Neuronal stem cell (in vitro differentiated cells): ENCODE data around the gene DPYSL5. TPM values are rescaled to one million over a fixed set of nuclear protein-coding genes. Genes with fewer than 3 reads are reported as not detected.

Source experiments
- DNase-seq: peaks from one replicate; pipeline ENCODE4 v3.0.0-alpha.2; 2013; ENCODE audit warnings: low spot score
- H2AFZ ChIP-seq: one replicate; pipeline ENCODE4 v1.6.1; 2013; ENCODE audit warnings: mild to moderate bottlenecking, low read length, inconsistent platforms
- H2AK5ac ChIP-seq: 2 replicates; pipeline ENCODE4 v1.6.1; 2013; ENCODE audit warnings: low read depth, mild to moderate bottlenecking, inconsistent platforms, low read length, moderate library complexity, mixed read lengths
- H2BK120ac ChIP-seq: 2 replicates; pipeline ENCODE4 v1.6.1; 2013; ENCODE audit warnings: low read depth, mild to moderate bottlenecking, inconsistent platforms, low read length, moderate library complexity, mixed read lengths
- H2BK12ac ChIP-seq: one replicate; pipeline ENCODE4 v1.6.1; 2013; ENCODE audit warnings: low read length, inconsistent platforms
- H2BK15ac ChIP-seq: 2 replicates; pipeline ENCODE4 v1.6.1; 2013; ENCODE audit warnings: mild to moderate bottlenecking, low read length, inconsistent platforms, mixed read lengths
- H2BK5ac ChIP-seq: one replicate; pipeline ENCODE4 v1.6.1; 2013; ENCODE audit warnings: inconsistent platforms, mild to moderate bottlenecking, low read length, moderate library complexity
- H3K14ac ChIP-seq: one replicate; pipeline ENCODE4 v1.6.1; 2013; ENCODE audit warnings: low read length, inconsistent platforms
- H3K18ac ChIP-seq: 2 replicates; pipeline ENCODE4 v1.6.1; 2013; ENCODE audit warnings: low read length, inconsistent platforms
- H3K23ac ChIP-seq: 2 replicates; pipeline ENCODE4 v1.6.1; 2013; ENCODE audit warnings: low read depth, mild to moderate bottlenecking, mixed read lengths, low read length, inconsistent platforms; ENCODE audit not compliant: poor library complexity
- H3K27ac ChIP-seq: replicated peaks from 3 replicates; pipeline ENCODE4 v1.5.1; 2013; ENCODE audit warnings: low read length, inconsistent platforms
- H3K27me3 ChIP-seq, 3 experiments: 2 replicates each; pipeline ENCODE4 v1.6.1; 2013; ENCODE audit warnings: low read length in 3 of 3, mild to moderate bottlenecking in 2 of 3, inconsistent platforms in 1 of 3, low read depth in 1 of 3, mixed read lengths in 1 of 3, moderate library complexity in 1 of 3; ENCODE audit not compliant: control insufficient read depth in 3 of 3, insufficient read depth in 3 of 3
- H3K36me3 ChIP-seq, 2 donors: replicated peaks in 1 of 2; 2 replicates each; pipeline ENCODE4 v1.6.1; 2013; ENCODE audit warnings: low read length in 2 of 2; ENCODE audit not compliant: control insufficient read depth in 2 of 2, insufficient read depth in 2 of 2
- H3K4ac ChIP-seq: 2 replicates; pipeline ENCODE4 v1.6.1; 2013; ENCODE audit warnings: inconsistent platforms, mild to moderate bottlenecking, low read length, moderate library complexity
- H3K4me1 ChIP-seq, 2 donors: 1 replicate in 1 of 2; 2 replicates in 1 of 2; pipeline ENCODE4 v1.6.1; 2013; ENCODE audit warnings: low read length in 2 of 2, low read depth in 1 of 2; ENCODE audit not compliant: control insufficient read depth in 2 of 2, insufficient read depth in 1 of 2
- H3K4me2 ChIP-seq: one replicate; pipeline ENCODE4 v1.6.1; 2013; ENCODE audit warnings: mild to moderate bottlenecking, low read length, inconsistent platforms; ENCODE audit not compliant: insufficient read depth, poor library complexity, severe bottlenecking
- H3K4me3 ChIP-seq, 2 donors: 2 replicates each; pipeline ENCODE4 v1.5.1; 2013; ENCODE audit warnings: low read length in 2 of 2, mild to moderate bottlenecking in 2 of 2, inconsistent platforms in 1 of 2, moderate library complexity in 1 of 2
- H3K79me1 ChIP-seq: one replicate; pipeline ENCODE4 v1.6.1; 2013; ENCODE audit warnings: low read depth, mild to moderate bottlenecking, inconsistent platforms, low read length, moderate library complexity
- H3K9ac ChIP-seq: one replicate; pipeline ENCODE4 v1.6.1; 2013; ENCODE audit warnings: mild to moderate bottlenecking, low read depth, low read length, inconsistent platforms; ENCODE audit not compliant: poor library complexity
- H3K9me3 ChIP-seq, 2 donors: replicated peaks in 1 of 2; 2 replicates each; pipeline versions ENCODE3 to v1.6.1; 2013; ENCODE audit warnings: low read length in 2 of 2, mild to moderate bottlenecking in 2 of 2, inconsistent platforms in 1 of 2, low read depth in 1 of 2, mixed read lengths in 1 of 2, moderate library complexity in 1 of 2; ENCODE audit not compliant: control insufficient read depth in 2 of 2, insufficient read depth in 1 of 2
- H4K8ac ChIP-seq: one replicate; pipeline ENCODE4 v1.6.1; 2013; ENCODE audit warnings: low read depth, mild to moderate bottlenecking, inconsistent platforms, low read length, moderate library complexity
- H4K91ac ChIP-seq: one replicate; pipeline ENCODE4 v1.6.1; 2013; ENCODE audit warnings: low read length, low read depth, mild to moderate bottlenecking, inconsistent platforms; ENCODE audit not compliant: poor library complexity
- WGBS, 2 donors: extraction: QIAGEN DNeasy Blood & Tissue Kit; methylation state at CpG; one replicate each; pipeline ENCODE4 v1.1.7; 2013; ENCODE audit warnings: missing lambda C conversion rate in 2 of 2, mixed read lengths in 1 of 2; ENCODE audit not compliant: insufficient read length in 2 of 2, insufficient replicate concordance in 1 of 2; ENCODE audit errors: extremely low coverage in 2 of 2; 5-methylcytosine and 5-hydroxymethylcytosine counted together
- polyA plus RNA-seq, 2 experiments: library from polyadenylated mRNA; stranded (reverse); fragments of 200-250 nt; gene quantifications; one replicate each; pipeline ENCODE4 v1.2.3, GENCODE V29; 2013

Gene DPYSL5
- 77.1 TPM for polyA plus RNA-seq (2013, experiment 1 of 2)
- 77.6 TPM for polyA plus RNA-seq (2013, experiment 2 of 2)

- H2BK120ac ChIP-seq, result peak within 1 kb of the TSS; percentile 87
- H3K14ac ChIP-seq, result peak within 1 kb of the TSS; percentile 96
- peaks cover 3 to 27% of the 10 kb centered on the region in 2 donors for H3K36me3 ChIP-seq
- peak; percentile 97 for DNase-seq
- no peaks in the 10 kb centered on the region for H3K9me3 ChIP-seq
- H3K4me2 ChIP-seq, result peak within 1 kb of the TSS; percentile 98
- H2BK12ac ChIP-seq, result peak within 1 kb of the TSS; percentile 78
- peaks cover 0 to 14% (median 3%) of the 10 kb centered on the region in 3 experiments for H3K27me3 ChIP-seq
- peaks cover 2% of the 10 kb centered on the region for H3K79me1 ChIP-seq
- H2AK5ac ChIP-seq, result peak within 1 kb of the TSS; percentile 95
- WGBS, 2 donors, result no CpG with 5 or more reads among the region's 83 CpGs
- peak within 1 kb of the TSS; percentile 53 for H3K27ac ChIP-seq
- peaks cover 18 to 29% of the 10 kb centered on the region in 2 donors for H3K4me1 ChIP-seq
- H3K18ac ChIP-seq, result peak within 1 kb of the TSS; percentile 98
- H2BK15ac ChIP-seq, result peak within 1 kb of the TSS; percentile 84
- peak within 1 kb of the TSS; percentile 82 for H3K23ac ChIP-seq
- H2AFZ ChIP-seq, result peak within 1 kb of the TSS; percentile 89
- peak within 1 kb of the TSS; percentile 89 for H2BK5ac ChIP-seq
- H4K91ac ChIP-seq, result peak within 1 kb of the TSS; percentile 82
- H3K4ac ChIP-seq, result peak within 1 kb of the TSS; percentile 90
- no peak within 1 kb of the TSS for H4K8ac ChIP-seq
- H3K9ac ChIP-seq, result peak within 1 kb of the TSS; percentile 97
- peak within 1 kb of the TSS; percentile 90 to 99 for H3K4me3 ChIP-seq
Observed at GRCh38 chr2:26847655-26848335, at the start of gene DPYSL5. DPYSL5 (plus strand) TSS chr2:26848132; CDS start chr2:26898500, 50,368 bp downstream.

GRCh38 chr2:26801328-26801727 lies 46.6 kb upstream of the DPYSL5 start:
- Histone ChIP-seq H2AK5ac (no peak overlapping the region), H2BK12ac (no peak overlapping the region), H3K4me1 (no peaks in the 10 kb centered on the region), H3K9me3 (no peaks in the 10 kb centered on the region), H3K27me3 (no peaks in the 10 kb centered on the region), H2AFZ (no peak overlapping the region), H2BK120ac (no peak overlapping the region), H3K23ac (no peak overlapping the region), H3K4ac (no peak overlapping the region), H4K8ac (no peak overlapping the region), H3K18ac (no peak overlapping the region), H4K91ac (no peak overlapping the region), H3K79me1 (peaks cover 2% of the 10 kb centered on the region), H3K36me3 (peaks cover 15 to 54% of the 10 kb centered on the region in 2 donors), H3K27ac (no peak overlapping the region), H3K14ac (no peak overlapping the region), H2BK5ac (no peak overlapping the region), H2BK15ac (no peak overlapping the region), H3K4me2 (no peak overlapping the region), H3K9ac (no peak overlapping the region), H3K4me3 (no peak overlapping the region)
- no CpG with 5 or more reads among the region's 4 CpGs for WGBS, 2 donors
- no peak for DNase-seq

GRCh38 chr2:26801796-26802195 lies 46.1 kb upstream of the DPYSL5 start:
- H3K4ac ChIP-seq, result no peak overlapping the region
- H3K9me3 ChIP-seq, result no peaks in the 10 kb centered on the region
- DNase-seq, result no peak
- no peak overlapping the region for H4K91ac ChIP-seq
- H3K9ac ChIP-seq, result no peak overlapping the region
- no peaks in the 10 kb centered on the region for H3K4me1 ChIP-seq
- no peaks in the 10 kb centered on the region for H3K27me3 ChIP-seq
- no peak overlapping the region for H2BK5ac ChIP-seq
- no peak overlapping the region for H2AK5ac ChIP-seq
- H2BK15ac ChIP-seq, result no peak overlapping the region
- H3K23ac ChIP-seq, result no peak overlapping the region
- H4K8ac ChIP-seq, result no peak overlapping the region
- no peak overlapping the region for H3K27ac ChIP-seq
- no peak overlapping the region for H2BK120ac ChIP-seq
- H3K36me3 ChIP-seq, result peaks cover 15 to 49% of the 10 kb centered on the region in 2 donors
- H3K18ac ChIP-seq, result no peak overlapping the region
- peaks cover 2% of the 10 kb centered on the region for H3K79me1 ChIP-seq
- no peak overlapping the region for H3K4me3 ChIP-seq
- H3K4me2 ChIP-seq, result no peak overlapping the region
- no peak overlapping the region for H3K14ac ChIP-seq
- no CpG with 5 or more reads among the region's 7 CpGs for WGBS, 2 donors
- H2AFZ ChIP-seq, result no peak overlapping the region
- no peak overlapping the region for H2BK12ac ChIP-seq

GRCh38 chr2:26805241-26805676 lies 42.7 kb upstream of the DPYSL5 start:
- no peak overlapping the region for H4K91ac ChIP-seq
- H3K79me1 ChIP-seq, result peaks cover 4% of the 10 kb centered on the region
- H3K9ac ChIP-seq, result no peak overlapping the region
- H2AFZ ChIP-seq, result no peak overlapping the region
- H3K4me3 ChIP-seq, result no peak overlapping the region
- H2BK12ac ChIP-seq, result no peak overlapping the region
- WGBS, 2 donors, result no CpG with 5 or more reads among the region's 5 CpGs
- no peaks in the 10 kb centered on the region for H3K9me3 ChIP-seq
- H3K14ac ChIP-seq, result no peak overlapping the region
- peaks cover 4 to 8% of the 10 kb centered on the region in 2 donors for H3K4me1 ChIP-seq
- no peak overlapping the region for H3K23ac ChIP-seq
- no peak overlapping the region for H2BK15ac ChIP-seq
- H3K27me3 ChIP-seq, result no peaks in the 10 kb centered on the region
- H2AK5ac ChIP-seq, result no peak overlapping the region
- H2BK120ac ChIP-seq, result no peak overlapping the region
- peaks cover 8 to 18% of the 10 kb centered on the region in 2 donors for H3K36me3 ChIP-seq
- no peak for DNase-seq
- no peak overlapping the region for H3K4ac ChIP-seq
- H2BK5ac ChIP-seq, result no peak overlapping the region
- no peak overlapping the region for H3K18ac ChIP-seq
- H4K8ac ChIP-seq, result no peak overlapping the region
- H3K4me2 ChIP-seq, result no peak overlapping the region
- H3K27ac ChIP-seq, result no peak overlapping the region
